Right lung (tissue), 5 donors: ENCODE data around the gene RNF126. TPM values are rescaled to one million over a fixed set of nuclear protein-coding genes. Genes with fewer than 3 reads are reported as not detected.
A peak's percentile ranks its signal among the peaks of the same experiment; 100 is the strongest.
"Not testable (repeated sequence)": the region's sequence is repeated elsewhere in the genome, so short reads cannot be mapped to it uniquely, and the experiment has no call there.

Experiments
- DNase-seq, 2 donors: peaks; one replicate each; pipeline ENCODE4 v3.0.0-alpha.2; 2013
- polyA plus RNA-seq, 5 donors: library from polyadenylated mRNA; unstranded; fragments of 120-200 nt; gene quantifications; one replicate each; pipeline versions ENCODE4 v1.2.1 to v1.2.3, GENCODE V29; 2013; ENCODE audit warnings: inconsistent platforms in 1 of 5, low replicate concordance in 1 of 5; ENCODE audit not compliant: insufficient read length in 5 of 5, insufficient read depth in 1 of 5

Gene RNF126
- polyA plus RNA-seq, 5 donors, result 13.8 to 33.6 (median 19.8) TPM

DNA sequence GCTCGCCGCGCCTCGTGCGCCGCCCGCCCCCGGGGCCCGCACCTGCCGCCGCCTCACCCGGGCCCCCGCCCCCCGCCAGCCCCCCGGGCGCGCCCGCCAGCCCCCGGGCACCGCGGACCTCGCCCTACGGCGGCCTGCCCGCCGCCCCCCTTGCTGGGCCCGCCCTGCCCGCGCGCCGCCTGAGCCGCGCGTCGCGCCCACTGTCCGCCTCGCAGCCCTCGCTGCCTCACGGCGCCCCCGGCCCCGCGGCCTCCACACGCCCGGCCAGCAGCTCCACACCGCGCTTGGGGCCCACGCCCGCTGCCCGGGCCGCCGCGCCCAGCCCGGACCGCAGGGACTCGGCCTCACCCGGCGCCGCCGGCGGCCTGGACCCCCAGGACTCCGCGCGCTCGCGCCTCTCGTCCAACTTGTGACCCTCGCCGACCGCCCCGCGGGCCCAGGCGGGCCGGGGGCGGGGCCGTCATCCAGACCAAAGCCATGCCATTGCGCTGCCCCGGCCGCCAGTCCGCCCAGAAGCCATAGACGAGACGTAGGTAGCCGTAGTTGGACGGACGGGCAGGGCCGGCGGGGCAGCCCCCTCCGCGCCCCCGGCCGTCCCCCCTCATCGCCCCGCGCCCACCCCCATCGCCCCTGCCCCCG lies 46.8 kb downstream of the RNF126 start:
- no peak for DNase-seq

DNA sequence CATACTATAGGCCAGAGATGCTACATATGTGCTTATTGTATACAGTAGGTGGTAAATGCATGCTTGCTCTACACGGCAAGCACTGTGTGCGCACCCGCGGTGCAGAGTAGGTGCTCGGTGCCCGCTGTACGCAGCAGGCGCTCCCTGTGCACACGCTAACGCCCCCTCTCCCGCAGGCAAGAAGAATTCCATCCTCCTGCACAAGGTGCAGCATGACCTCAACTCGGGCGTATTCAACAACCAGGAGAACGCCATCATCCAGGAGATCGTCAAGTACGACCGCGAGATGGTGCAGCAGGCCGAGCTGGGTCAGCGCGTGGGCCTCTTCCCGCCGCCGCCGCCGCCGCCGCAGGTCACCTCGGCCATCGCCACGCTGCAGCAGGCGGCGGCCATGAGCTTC lies 47.4 kb downstream of the RNF126 start:
- DNase-seq, result no peak

- DNase-seq, result no peak
Observed at GRCh38 chr19:613732-614567, 49.1 kb downstream of the RNF126 start.

- DNase-seq, result no peak
Observed at GRCh38 chr19:612941-613340, 50.1 kb downstream of the RNF126 start.

DNA sequence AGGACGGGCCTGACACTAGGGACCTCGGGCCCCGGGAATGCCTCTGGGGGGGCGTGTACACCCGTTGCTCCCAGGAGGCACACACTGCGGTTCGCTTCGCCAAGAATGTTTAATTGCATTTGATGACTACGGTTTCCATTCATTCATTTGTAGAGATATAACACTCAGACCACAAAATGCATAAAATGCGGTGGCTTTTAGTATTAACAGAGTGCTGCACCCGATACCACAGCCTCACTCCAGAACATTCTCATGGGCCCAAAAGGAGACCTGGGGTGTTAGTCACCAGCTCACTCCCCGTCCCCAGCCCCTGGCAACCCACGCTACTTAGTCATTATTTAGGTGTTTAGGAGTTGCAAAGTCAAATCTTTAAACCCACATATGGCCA lies 51.5 kb downstream of the RNF126 start:
- no peak for DNase-seq

DNA sequence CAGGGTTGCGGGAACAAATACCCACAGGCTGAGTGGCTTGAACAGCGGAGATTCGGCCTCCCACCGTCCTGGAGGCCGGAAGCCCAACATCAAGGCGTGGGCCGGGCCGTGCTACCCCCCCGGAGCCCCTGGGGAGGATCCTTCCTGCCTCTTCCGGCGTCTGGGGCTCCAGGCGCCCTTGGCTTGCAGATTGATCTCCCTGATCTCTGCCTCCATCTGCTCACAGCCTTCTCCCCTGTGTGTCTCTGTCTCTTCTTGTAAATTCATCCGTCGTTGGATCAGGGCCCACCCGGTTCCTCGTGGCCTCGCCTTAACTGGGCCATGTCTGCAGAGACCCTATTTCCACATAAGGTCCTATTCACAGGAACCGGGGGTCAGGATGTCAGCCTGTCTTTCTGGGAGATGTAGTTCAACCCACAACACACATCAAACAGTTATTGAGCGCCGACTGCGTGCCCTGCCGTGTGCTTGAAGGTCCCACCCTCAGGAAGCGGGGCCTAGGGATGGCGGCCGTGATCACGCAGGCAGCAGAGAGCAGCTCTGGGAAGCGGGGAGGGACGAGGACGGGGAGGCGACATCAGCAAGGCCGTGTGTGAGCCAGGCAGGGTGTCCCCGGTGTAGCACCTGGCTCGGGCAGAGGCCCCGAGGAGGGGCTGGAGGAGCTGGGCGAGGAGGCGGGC lies 52.1 kb downstream of the RNF126 start:
- DNase-seq, result peak; percentile 51 to 59

GRCh38 chr19:610071-610800 lies 52.8 kb downstream of the RNF126 start:
- no peak for DNase-seq

GRCh38 chr19:609004-609346 lies 54.0 kb downstream of the RNF126 start:
- no peak for DNase-seq

DNA sequence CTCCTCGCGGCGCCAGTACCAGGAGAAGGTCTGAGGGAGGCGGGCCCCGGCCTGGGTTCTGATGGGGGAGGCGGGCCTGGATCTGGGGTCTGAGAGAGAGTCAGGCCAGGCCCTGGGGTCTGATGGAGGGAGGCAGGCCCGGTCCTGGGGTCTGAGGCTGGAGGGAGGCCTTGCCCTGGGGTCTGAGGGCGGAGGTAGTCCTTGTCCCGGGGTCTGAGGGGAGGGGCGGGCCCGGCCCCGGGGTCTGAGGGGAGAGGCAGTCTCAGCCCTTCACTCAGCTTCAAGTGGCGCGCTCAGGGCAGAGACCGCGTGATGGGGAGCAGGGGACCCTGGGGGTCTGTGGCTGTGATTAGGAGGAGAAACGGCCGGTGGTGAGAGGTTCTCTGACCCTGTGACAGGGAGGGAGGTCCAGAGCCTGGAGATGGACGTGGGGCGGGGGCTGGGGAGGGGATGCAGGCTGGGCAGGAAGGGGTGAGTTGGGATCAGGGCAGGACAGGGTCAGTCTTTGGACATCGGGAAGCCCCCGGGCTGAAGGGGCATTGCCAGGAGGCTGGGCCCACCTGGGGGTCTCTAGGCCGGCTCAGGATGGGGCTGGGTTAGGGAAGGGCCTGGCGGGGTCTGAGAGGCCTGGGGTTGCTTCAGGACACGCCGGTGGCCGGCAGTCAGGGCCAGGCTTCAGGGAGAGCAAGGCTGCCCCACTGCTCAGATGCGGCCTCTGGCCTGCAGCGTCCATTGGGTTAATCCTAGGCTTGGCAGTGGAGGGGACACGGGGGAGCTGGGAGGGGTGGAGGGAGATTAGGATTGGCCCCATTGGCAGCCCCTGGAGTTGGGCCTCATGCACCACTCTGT lies 54.6 kb downstream of the RNF126 start:
- DNase-seq, result no peak

DNA sequence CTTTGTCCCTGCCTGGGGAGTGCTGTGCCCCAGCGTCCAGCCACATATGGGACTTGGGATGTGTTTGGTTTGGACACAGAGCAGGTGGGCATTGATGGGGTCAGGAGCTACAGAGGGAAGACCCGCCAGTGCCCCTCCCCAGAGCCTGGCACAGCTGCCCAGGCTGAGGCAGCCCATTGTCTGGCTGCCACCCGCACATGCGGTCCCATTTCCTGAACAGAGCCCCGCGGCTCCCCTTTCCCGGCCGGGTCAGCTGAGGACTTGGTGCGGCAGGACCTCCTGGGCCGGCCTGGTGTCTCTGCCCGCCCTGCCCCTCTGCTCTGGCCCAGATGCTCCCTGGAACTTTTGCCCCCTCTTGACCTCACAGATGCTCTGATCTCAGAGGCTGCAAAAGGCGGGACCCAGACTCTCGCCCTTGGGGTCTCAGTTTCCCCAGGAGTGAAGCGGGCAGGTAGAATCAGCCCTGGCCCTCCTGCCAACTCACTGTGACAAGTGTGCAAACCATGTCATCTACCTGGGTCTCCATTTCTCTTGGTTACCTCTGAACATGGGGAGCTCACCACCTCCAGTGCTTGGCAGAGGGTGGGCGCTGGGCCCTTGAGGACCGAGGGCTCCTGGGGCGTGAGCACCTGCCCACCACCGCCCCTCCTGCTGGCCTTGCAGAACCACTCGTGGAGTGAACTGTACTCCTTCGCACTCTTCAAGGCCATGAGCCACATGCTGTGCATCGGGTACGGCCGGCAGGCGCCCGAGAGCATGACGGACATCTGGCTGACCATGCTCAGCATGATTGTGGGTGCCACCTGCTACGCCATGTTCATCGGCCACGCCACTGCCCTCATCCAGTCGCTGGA lies 55.5 kb downstream of the RNF126 start:
- DNase-seq, result no peak

GRCh38 chr19:605061-605971 lies 57.7 kb downstream of the RNF126 start:
- not testable (repeated sequence) for DNase-seq

DNA sequence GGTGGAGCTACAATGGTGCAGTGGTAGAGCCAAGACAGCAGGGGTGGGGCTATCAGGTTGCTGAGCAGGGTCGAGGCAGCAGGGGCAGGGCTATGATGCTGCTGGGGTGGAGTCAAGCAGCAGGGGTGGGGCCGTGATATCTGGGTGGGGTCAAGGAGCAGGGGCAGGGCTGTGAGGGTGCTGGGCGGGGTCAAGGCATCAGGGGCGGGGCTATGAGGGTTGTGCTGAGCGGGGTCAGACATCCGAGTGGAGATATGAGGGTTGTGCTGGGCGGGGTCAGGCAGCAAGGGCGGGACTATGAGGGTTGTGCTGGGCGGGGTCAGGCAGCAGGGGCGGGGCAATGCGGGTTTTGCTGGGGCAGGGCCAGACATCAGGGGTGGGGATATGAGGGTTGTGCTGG lies 58.7 kb downstream of the RNF126 start:
- no peak for DNase-seq

GRCh38 chr19:603779-604178 lies 59.2 kb downstream of the RNF126 start:
- DNase-seq, result not testable (repeated sequence)

GRCh38 chr19:603302-603639 lies 59.7 kb downstream of the RNF126 start:
- DNase-seq, result not testable (repeated sequence)

GRCh38 chr19:602391-603301 lies 60.4 kb downstream of the RNF126 start:
- DNase-seq, result no peak

DNA sequence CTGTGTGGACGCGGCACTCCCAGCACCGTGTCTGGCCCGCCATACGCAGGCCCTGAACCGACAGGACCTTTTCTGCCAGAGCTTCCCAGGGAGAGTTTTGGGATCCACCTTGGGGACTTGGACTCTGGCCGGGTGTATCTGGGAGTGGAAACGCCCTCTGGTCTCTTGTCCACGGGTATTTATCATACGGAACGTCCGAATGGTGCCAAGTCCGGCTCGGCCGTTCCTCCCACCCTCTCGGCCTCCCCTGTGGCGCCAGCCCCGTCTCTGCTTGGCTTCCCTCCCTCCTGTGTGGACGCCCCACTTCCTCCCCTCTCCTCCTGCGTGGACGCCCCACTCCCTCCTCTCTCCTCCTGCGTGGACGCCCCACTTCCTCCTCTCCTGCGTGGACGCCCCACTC lies 61.2 kb downstream of the RNF126 start:
- no peak for DNase-seq

DNA sequence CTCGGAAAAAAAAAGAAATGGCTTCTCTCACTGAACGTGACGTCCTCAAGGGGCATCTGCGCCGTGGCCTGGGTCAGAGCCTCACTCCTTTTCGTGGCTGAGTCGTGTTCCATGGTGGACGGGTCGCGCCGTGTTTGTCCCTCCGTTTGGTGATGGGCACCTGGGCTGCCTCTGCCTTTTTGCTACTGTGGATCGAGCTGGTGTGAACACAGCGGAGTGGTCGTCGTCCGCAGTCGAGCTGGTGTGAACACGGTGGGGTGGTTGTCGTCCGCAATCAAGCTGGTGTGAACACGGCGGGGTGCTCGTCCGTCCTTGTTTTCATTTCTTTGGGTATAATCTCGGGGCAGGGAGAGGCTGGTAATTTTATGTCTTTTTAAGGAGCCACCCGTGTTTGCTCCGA lies 61.7 kb downstream of the RNF126 start:
- no peak for DNase-seq
